Measurements from ENCODE around the gene POC1A.
A peak's percentile ranks its signal among the peaks of the same experiment; 100 is the strongest.

The POC1A gene

GRCh38 chr3:52200981-52201679 lies 46.9 kb upstream of the POC1A start (continued):
- TF ChIP-seq ZNF37A (tag by site-specific recombination; IDR thresholded peaks at IDR 0.05), result no peak

- ChIA-PET CTCF (no interaction called here), POLR2A (no interaction called here)
- Histone ChIP-seq H3K36me3 (ENCODE audit: control insufficient read depth in 2 of 2, insufficient read depth in 1 of 2, low read length in 2 of 2) (peaks cover 25 to 49% of the 10 kb centered on the region in 2 experiments; a peak in 2 of 3 replicates), H3K4me3 (ENCODE audit: low read depth, low read length) (peak overlapping the region; percentile 88), H3K9me3 (ENCODE audit: control insufficient read depth, insufficient read depth, low read depth, low read length) (no peaks in the 10 kb centered on the region), H3K4me1 (ENCODE audit: control insufficient read depth, insufficient read depth, low read length) (no peaks in the 10 kb centered on the region), H3K27ac (ENCODE audit: extremely low read depth, low read depth, low read length) (peak overlapping the region; percentile 80; the same call in 1 of the 2 replicates)
- TF ChIP-seq ZNF404 (tag by site-specific recombination; IDR thresholded peaks at IDR 0.05) (no peak), ZBTB48 (tag by site-specific recombination; IDR thresholded peaks at IDR 0.05) (peak; percentile 51; the same call in 1 of the 2 replicates)
These were observed 44.7 kb upstream of the POC1A start for GRCh38 chr3:52198643-52199608.

- ChIA-PET CTCF (interaction anchor here (0.6 to 0.8 kb wide), 3 partner anchors 23 to 103 kb away, joined by 3 to 6 read pairs (median 3); no protein-coding TSS in a partner anchor), POLR2A (interaction anchor here (1.0 kb wide), 1 partner anchor 43 kb away, joined by 3 read pairs; the partner anchor contains the start of gene POC1A)
- peaks cover 18 to 40% of the 10 kb centered on the region in 2 experiments; a peak in 2 of 3 replicates for H3K36me3 ChIP-seq (ENCODE audit: control insufficient read depth in 2 of 2, insufficient read depth in 1 of 2, low read length in 2 of 2)
- H3K27ac ChIP-seq (ENCODE audit: extremely low read depth, low read depth, low read length), result peak within 1 kb of the TSS; percentile 80; the same call in 1 of the 2 replicates
- no peaks in the 10 kb centered on the region for H3K4me1 ChIP-seq (ENCODE audit: control insufficient read depth, insufficient read depth, low read length)
- H3K9me3 ChIP-seq (ENCODE audit: control insufficient read depth, insufficient read depth, low read depth, low read length), result no peaks in the 10 kb centered on the region
- H3K4me3 ChIP-seq (ENCODE audit: low read depth, low read length), result peak within 1 kb of the TSS; percentile 88
- TF ChIP-seq INSM2 (tag by site-specific recombination; IDR thresholded peaks at IDR 0.05) (no peak), GLIS1 (tag by site-specific recombination; IDR thresholded peaks at IDR 0.05) (peak; percentile 35; the same call in 1 of the 2 replicates), ZNF660 (tag by site-specific recombination; IDR thresholded peaks at IDR 0.05) (0 out of 2 replicates have a peak, but pooled peaks have one; percentile 11), BCL11B (tag by site-specific recombination; IDR thresholded peaks at IDR 0.05; ENCODE audit: low read depth) (peak; percentile 10; the same call in 1 of the 2 replicates), SP7 (tag by site-specific recombination; IDR thresholded peaks at IDR 0.05) (0 out of 2 replicates have a peak, but pooled peaks have one; percentile 15), ZEB2 (tag by site-specific recombination; IDR thresholded peaks at IDR 0.05) (0 out of 2 replicates have a peak, but pooled peaks have one; percentile 15), HIC1 (tag by site-specific recombination; IDR thresholded peaks at IDR 0.05) (peak; percentile 23; the same call in 1 of the 2 replicates), CTCF (tag by site-specific recombination; IDR thresholded peaks at IDR 0.05) (peak; percentile 47; the same call in 1 of the 2 replicates), ZBTB26 (tag by site-specific recombination; optimal IDR thresholded peaks at IDR 0.05) (peak; percentile 26), KLF9 (tag by site-specific recombination; IDR thresholded peaks at IDR 0.05; ENCODE audit: low read depth) (peak; percentile 76), ZSCAN4 (tag by site-specific recombination; IDR thresholded peaks at IDR 0.05) (no peak), ZNF394 (tag by site-specific recombination; IDR thresholded peaks at IDR 0.05; ENCODE audit: borderline replicate concordance) (no peak), ZBTB20 (tag by site-specific recombination; IDR thresholded peaks at IDR 0.05) (peak; percentile 16; the same call in 1 of the 2 replicates), ZNF692 (tag by site-specific recombination; IDR thresholded peaks at IDR 0.05) (peak; percentile 24; the same call in 1 of the 2 replicates)
These were observed 43.8 kb upstream of the POC1A start, which contains the start of gene ALAS1 for GRCh38 chr3:52197842-52198625. TSS of gene ALAS1 (plus strand) at chr3:52198160. CDS start at chr3:52199242, 1,082 bp downstream.

All from HEK293 (cell line).